Liver (tissue), 9 donors: ENCODE results near the gene DYRK1A. TPM values are rescaled to one million over a fixed set of nuclear protein-coding genes. Genes with fewer than 3 reads are reported as not detected.

Source experiments
- DNase-seq: peaks from one replicate; pipeline ENCODE4 v3.0.0-alpha.2; 2017; ENCODE audit warnings: low spot score
- H3K27ac ChIP-seq, 2 donors: one replicate each; pipeline ENCODE4 v1.7.0; 2013; ENCODE audit warnings: inconsistent platforms in 2 of 2, low read length in 2 of 2, control low read depth in 1 of 2, low read depth in 1 of 2, mild to moderate bottlenecking in 1 of 2
- H3K27me3 ChIP-seq, 4 donors: one replicate each; pipeline versions ENCODE4 v1.6.1 to v1.7.0; 2013; ENCODE audit warnings: low read length in 3 of 4, inconsistent platforms in 1 of 4, mild to moderate bottlenecking in 1 of 4, moderate library complexity in 1 of 4; ENCODE audit not compliant: control insufficient read depth in 4 of 4, insufficient read depth in 4 of 4
- H3K36me3 ChIP-seq, 4 donors: one replicate each; pipeline versions ENCODE4 v1.6.1 to v1.7.0; 2013; ENCODE audit warnings: low read length in 3 of 4, mild to moderate bottlenecking in 3 of 4, low read depth in 1 of 4, moderate library complexity in 1 of 4; ENCODE audit not compliant: control insufficient read depth in 4 of 4, insufficient read depth in 3 of 4
- H3K4me1 ChIP-seq, 4 donors: one replicate each; pipeline versions ENCODE4 v1.6.1 to v1.7.0; 2013; ENCODE audit warnings: low read length in 3 of 4, mild to moderate bottlenecking in 3 of 4, moderate library complexity in 1 of 4; ENCODE audit not compliant: control insufficient read depth in 4 of 4, insufficient read depth in 4 of 4
- H3K4me3 ChIP-seq, 3 donors: one replicate each; pipeline versions ENCODE4 v1.6.1 to v1.7.0; 2013; ENCODE audit warnings: low read length in 3 of 3, control low read depth in 1 of 3, low read depth in 1 of 3, mild to moderate bottlenecking in 1 of 3
- H3K9ac ChIP-seq, 2 donors: one replicate each; pipeline ENCODE4 v1.7.0; 2013; ENCODE audit warnings: low read length in 2 of 2, mild to moderate bottlenecking in 2 of 2, moderate library complexity in 2 of 2, control low read depth in 1 of 2, low read depth in 1 of 2
- H3K9me3 ChIP-seq, 4 donors: one replicate each; pipeline versions ENCODE4 v1.6.1 to v1.7.0; 2013; ENCODE audit warnings: low read length in 3 of 4; ENCODE audit not compliant: control insufficient read depth in 4 of 4
- ATF3 ChIP-seq: IDR thresholded peaks from 2 replicates; pipeline ENCODE4 v1.6.1; 2016; ENCODE audit warnings: antibody characterized with exemption
- CTCF ChIP-seq: fragments of 150-350 bp; IDR thresholded peaks from 2 replicates; pipeline ENCODE4 v1.5.1; 2017; ENCODE audit warnings: improper control_type of control experiment, low read depth, low read length; ENCODE audit not compliant: missing input control
- EGR1 ChIP-seq, 2 donors: IDR thresholded peaks; 2 replicates each; pipeline ENCODE4 v1.6.1; 2016 to 2018; ENCODE audit warnings: antibody characterized with exemption in 2 of 2, low read depth in 2 of 2
- FOXA1 ChIP-seq: IDR thresholded peaks from 2 replicates; pipeline ENCODE4 v1.6.1; 2016; ENCODE audit warnings: antibody characterized with exemption
- FOXA2 ChIP-seq: IDR thresholded peaks from 2 replicates; pipeline ENCODE4 v1.6.1; 2016; ENCODE audit warnings: antibody characterized with exemption
- GABPA ChIP-seq, 2 donors: IDR thresholded peaks in 1 of 2; conservative IDR thresholded peaks in 1 of 2; 2 replicates each; pipeline ENCODE4 v1.6.1; 2016; ENCODE audit warnings: antibody characterized with exemption in 2 of 2, mild to moderate bottlenecking in 1 of 2, moderate library complexity in 1 of 2
- HNF4A ChIP-seq, 2 donors: conservative IDR thresholded peaks; 2 replicates each; pipeline ENCODE4 v1.6.1; 2016; ENCODE audit warnings: antibody characterized with exemption in 2 of 2, mild to moderate bottlenecking in 2 of 2
- HNF4G ChIP-seq: IDR thresholded peaks from 2 replicates; pipeline ENCODE4 v1.6.1; 2016; ENCODE audit warnings: antibody characterized with exemption
- JUND ChIP-seq, 2 donors: IDR thresholded peaks; 2 replicates each; pipeline ENCODE4 v1.6.1; 2016; ENCODE audit warnings: antibody characterized with exemption in 2 of 2
- NR2F2 ChIP-seq: IDR thresholded peaks from 2 replicates; pipeline ENCODE4 v1.6.1; 2016; ENCODE audit warnings: antibody characterized with exemption
- RAD21 ChIP-seq, 2 donors: IDR thresholded peaks; 2 replicates each; pipeline ENCODE4 v1.6.1; 2016; ENCODE audit warnings: antibody characterized with exemption in 2 of 2, mild to moderate bottlenecking in 2 of 2
- RXRA ChIP-seq, 2 donors: IDR thresholded peaks; 2 replicates each; pipeline ENCODE4 v1.6.1; 2017 to 2018; ENCODE audit warnings: antibody characterized with exemption in 2 of 2, mild to moderate bottlenecking in 1 of 2
- SP1 ChIP-seq: IDR thresholded peaks from 2 replicates; pipeline ENCODE4 v1.6.1; 2018; ENCODE audit warnings: antibody characterized with exemption, mild to moderate bottlenecking
- TAF1 ChIP-seq: conservative IDR thresholded peaks from 2 replicates; pipeline ENCODE4 v1.6.1; 2016; ENCODE audit warnings: antibody characterized with exemption, mild to moderate bottlenecking
- YY1 ChIP-seq: IDR thresholded peaks from 2 replicates; pipeline ENCODE4 v1.6.1; 2016; ENCODE audit warnings: antibody characterized with exemption, mild to moderate bottlenecking
- ZBTB33 ChIP-seq: IDR thresholded peaks from 2 replicates; pipeline ENCODE4 v1.6.1; 2016; ENCODE audit warnings: antibody characterized with exemption
- WGBS: extraction: QIAGEN DNeasy Blood & Tissue Kit; methylation state at CpG from one replicate; pipeline ENCODE4 v1.1.7; 2013; 5-methylcytosine and 5-hydroxymethylcytosine counted together
- polyA plus RNA-seq, 2 donors: library from polyadenylated mRNA; stranded (reverse) in 1 of 2; unstranded in 1 of 2; fragments of 200-250 nt in 1 of 2; fragments of >200 nt in 1 of 2; fragmentation: Nextera tagmentation in 1 of 2; extraction: Ambion mirVana in 1 of 2; gene quantifications; one replicate each; pipeline versions ENCODE4 v1.2.1 to v1.2.3, GENCODE V29; 2013 to 2015
- total RNA-seq, 2 donors: library from RNA; depleted of rRNA; stranded (reverse); fragments of >200 nt; gene quantifications; one replicate each; pipeline ENCODE4 v1.2.3, GENCODE V29; 2014
- TF ChIP-seq, protein P1 (sequence below): IDR thresholded peaks from 2 replicates; pipeline ENCODE4 v1.6.1; 2016; ENCODE audit warnings: antibody characterized with exemption, mild to moderate bottlenecking
- TF ChIP-seq, protein P2 (sequence below): IDR thresholded peaks from 2 replicates; pipeline ENCODE4 v1.6.1; 2016; ENCODE audit warnings: antibody characterized with exemption
- donor health status: healthy.
- donor health status: healthy.
- donor health status: healthy.
- donor health status: healthy.
- donor health status: healthy.

DYRK1A gene
- total and polyA plus RNA-seq, 4 donors, result 5.1 to 58.3 (median 22.9) TPM

DNA sequence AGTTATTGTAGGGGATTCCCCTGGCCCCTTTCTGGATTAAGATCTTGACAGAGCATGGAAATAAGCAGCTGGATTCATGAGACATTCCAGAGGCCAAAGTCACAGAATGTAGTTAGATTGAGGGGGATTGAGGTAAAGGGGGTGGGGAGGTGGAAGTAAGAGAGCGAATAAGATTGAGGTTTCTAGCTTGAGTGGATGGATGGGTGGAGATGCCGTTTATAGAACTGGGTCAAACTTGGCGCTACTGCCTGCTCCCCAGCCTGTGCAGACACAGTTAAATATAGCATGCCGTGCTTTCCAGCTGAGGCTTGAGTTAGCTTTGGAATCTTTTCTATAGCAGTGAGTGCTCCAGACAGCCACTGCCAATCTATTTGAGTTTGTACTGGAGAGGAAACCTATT, 85.7 kb downstream of the DYRK1A start:
- H3K9ac ChIP-seq, result no peak overlapping the region
- 41% methylated on average over 4 of the region's 4 CpGs for WGBS
- H3K4me1 ChIP-seq, result peaks cover 14 to 47% (median 33%) of the 10 kb centered on the region in 4 donors
- H3K27me3 ChIP-seq, result no peaks in the 10 kb centered on the region
- no peak overlapping the region for H3K4me3 ChIP-seq
- no peak overlapping the region for H3K27ac ChIP-seq
- no peak for DNase-seq
- TF ChIP-seq ATF3, result no peak
- no peak for TF ChIP-seq YY1
- no peak for TF ChIP-seq GABPA (IDR thresholded peaks at IDR 0.05 in 1 of 2, conservative IDR thresholded peaks at IDR 0.05 in 1 of 2)
- no peak for TF ChIP-seq ZBTB33
- no peaks in the 10 kb centered on the region for H3K36me3 ChIP-seq
- no peaks in the 10 kb centered on the region for H3K9me3 ChIP-seq

DNA sequence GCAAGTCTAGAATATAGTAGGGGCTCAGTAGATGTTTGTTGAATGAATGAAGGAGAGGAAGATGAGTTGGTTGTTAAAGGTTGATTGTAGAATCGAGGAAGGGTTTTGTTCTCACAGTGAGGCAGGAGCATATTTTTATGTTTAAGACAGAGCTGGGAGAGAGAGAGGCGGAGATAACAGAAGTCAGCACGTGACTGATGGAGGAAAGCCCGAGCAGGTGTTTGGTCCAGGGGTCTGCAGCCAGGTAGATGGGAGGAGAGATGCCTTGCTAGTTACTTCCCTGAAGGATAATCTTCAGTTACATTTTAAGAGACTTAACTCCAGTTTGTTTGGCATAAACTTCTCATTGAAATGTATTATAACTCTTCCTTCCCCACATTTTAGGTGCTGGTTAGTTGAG, 86.8 kb downstream of the DYRK1A start:
- Histone ChIP-seq H3K27me3 (no peaks in the 10 kb centered on the region), H3K9me3 (no peaks in the 10 kb centered on the region), H3K4me1 (peaks cover 15 to 48% (median 35%) of the 10 kb centered on the region in 4 donors), H3K9ac (no peak overlapping the region), H3K4me3 (no peak overlapping the region), H3K27ac (no peak overlapping the region), H3K36me3 (no peaks in the 10 kb centered on the region)
- WGBS, result 92% methylated on average over 4 of the region's 4 CpGs
- DNase-seq, result no peak
- TF ChIP-seq SP1, result no peak
- no peak for TF ChIP-seq ZBTB33
- TF ChIP-seq, protein P1, sequence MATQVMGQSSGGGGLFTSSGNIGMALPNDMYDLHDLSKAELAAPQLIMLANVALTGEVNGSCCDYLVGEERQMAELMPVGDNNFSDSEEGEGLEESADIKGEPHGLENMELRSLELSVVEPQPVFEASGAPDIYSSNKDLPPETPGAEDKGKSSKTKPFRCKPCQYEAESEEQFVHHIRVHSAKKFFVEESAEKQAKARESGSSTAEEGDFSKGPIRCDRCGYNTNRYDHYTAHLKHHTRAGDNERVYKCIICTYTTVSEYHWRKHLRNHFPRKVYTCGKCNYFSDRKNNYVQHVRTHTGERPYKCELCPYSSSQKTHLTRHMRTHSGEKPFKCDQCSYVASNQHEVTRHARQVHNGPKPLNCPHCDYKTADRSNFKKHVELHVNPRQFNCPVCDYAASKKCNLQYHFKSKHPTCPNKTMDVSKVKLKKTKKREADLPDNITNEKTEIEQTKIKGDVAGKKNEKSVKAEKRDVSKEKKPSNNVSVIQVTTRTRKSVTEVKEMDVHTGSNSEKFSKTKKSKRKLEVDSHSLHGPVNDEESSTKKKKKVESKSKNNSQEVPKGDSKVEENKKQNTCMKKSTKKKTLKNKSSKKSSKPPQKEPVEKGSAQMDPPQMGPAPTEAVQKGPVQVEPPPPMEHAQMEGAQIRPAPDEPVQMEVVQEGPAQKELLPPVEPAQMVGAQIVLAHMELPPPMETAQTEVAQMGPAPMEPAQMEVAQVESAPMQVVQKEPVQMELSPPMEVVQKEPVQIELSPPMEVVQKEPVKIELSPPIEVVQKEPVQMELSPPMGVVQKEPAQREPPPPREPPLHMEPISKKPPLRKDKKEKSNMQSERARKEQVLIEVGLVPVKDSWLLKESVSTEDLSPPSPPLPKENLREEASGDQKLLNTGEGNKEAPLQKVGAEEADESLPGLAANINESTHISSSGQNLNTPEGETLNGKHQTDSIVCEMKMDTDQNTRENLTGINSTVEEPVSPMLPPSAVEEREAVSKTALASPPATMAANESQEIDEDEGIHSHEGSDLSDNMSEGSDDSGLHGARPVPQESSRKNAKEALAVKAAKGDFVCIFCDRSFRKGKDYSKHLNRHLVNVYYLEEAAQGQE, result no peak
- no peak for TF ChIP-seq CTCF
- no peak for TF ChIP-seq YY1
- no peak for TF ChIP-seq GABPA (IDR thresholded peaks at IDR 0.05 in 1 of 2, conservative IDR thresholded peaks at IDR 0.05 in 1 of 2)
- no peak for TF ChIP-seq FOXA1
- no peak for TF ChIP-seq RAD21 (IDR thresholded peaks at IDR 0.05)
- no peak for TF ChIP-seq ATF3
- TF ChIP-seq EGR1 (IDR thresholded peaks at IDR 0.05; ENCODE audit: low read depth in 2 of 2), result no peak
- no peak for TF ChIP-seq TAF1
- TF ChIP-seq HNF4G, result no peak
- no peak for TF ChIP-seq FOXA2
- TF ChIP-seq NR2F2, result no peak
- no peak for TF ChIP-seq HNF4A (conservative IDR thresholded peaks at IDR 0.05)
- no peak for TF ChIP-seq JUND (IDR thresholded peaks at IDR 0.05)
- TF ChIP-seq, protein P2, sequence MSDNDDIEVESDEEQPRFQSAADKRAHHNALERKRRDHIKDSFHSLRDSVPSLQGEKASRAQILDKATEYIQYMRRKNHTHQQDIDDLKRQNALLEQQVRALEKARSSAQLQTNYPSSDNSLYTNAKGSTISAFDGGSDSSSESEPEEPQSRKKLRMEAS, result no peak
- TF ChIP-seq RXRA (IDR thresholded peaks at IDR 0.05), result no peak
